Neural cell (in vitro differentiated cells): ENCODE measurements around the gene ITGAE. TPM values are rescaled to one million over a fixed set of nuclear protein-coding genes. Genes with fewer than 3 reads are reported as not detected.
A peak's percentile ranks its signal among the peaks of the same experiment; 100 is the strongest.

Experiments
- H2AFZ ChIP-seq: fragments of 200-600, 300-800 bp; sonication (generic), shearing (Covaris generic); 2 replicates; pipeline ENCODE4 v1.6.0; 2014; ENCODE audit warnings: low read depth, mild to moderate bottlenecking, antibody characterized with exemption, low read length, moderate library complexity
- H3F3A ChIP-seq: fragments of 200-600 bp; shearing (Covaris generic); 2 replicates; pipeline ENCODE4 v1.6.1; 2016; ENCODE audit warnings: mild to moderate bottlenecking, moderate library complexity, mixed read lengths, antibody characterized with exemption, low read length; ENCODE audit not compliant: insufficient read depth, poor library complexity, severe bottlenecking
- H3K27ac ChIP-seq: fragments of 200-600, 300-800 bp; sonication (generic), shearing (Covaris generic); 2 replicates; pipeline ENCODE4 v1.5.1; 2014; ENCODE audit warnings: mild to moderate bottlenecking, low read length, moderate library complexity
- H3K27me3 ChIP-seq: fragments of 300-800, 200-600 bp; sonication (generic), shearing (Covaris generic); 2 replicates; pipeline ENCODE4 v1.6.0; 2014; ENCODE audit warnings: mild to moderate bottlenecking, low read depth, low read length, moderate library complexity; ENCODE audit not compliant: insufficient read depth
- H3K36me3 ChIP-seq: fragments of 300-800, 200-600 bp; sonication (generic), shearing (Covaris generic); 2 replicates; pipeline ENCODE4 v1.5.1; 2014; ENCODE audit warnings: mild to moderate bottlenecking, antibody characterized with exemption, low read length, moderate library complexity; ENCODE audit not compliant: insufficient read depth
- H3K4me2 ChIP-seq: fragments of 300-800, 200-600 bp; sonication (generic), shearing (Covaris generic); 2 replicates; pipeline ENCODE4 v1.6.0; 2014; ENCODE audit warnings: mild to moderate bottlenecking, low read length
- H3K4me3 ChIP-seq: fragments of 300-800, 200-600 bp; sonication (generic), shearing (Covaris generic); 2 replicates; pipeline ENCODE4 v1.5.1; 2014; ENCODE audit warnings: mild to moderate bottlenecking, low read length, moderate library complexity
- H3K79me2 ChIP-seq: fragments of 200-600 bp; shearing (Covaris generic); replicated peaks from 2 replicates; pipeline ENCODE4 v1.6.0; 2014; ENCODE audit warnings: mild to moderate bottlenecking, low read length, moderate library complexity; ENCODE audit not compliant: insufficient read depth
- H3K9ac ChIP-seq: fragments of 300-800, 200-600 bp; sonication (generic), shearing (Covaris generic); 2 replicates; pipeline ENCODE4 v1.6.1; 2016; ENCODE audit warnings: mild to moderate bottlenecking, low read length, mixed read lengths
- H3K9me2 ChIP-seq: fragments of 200-600 bp; shearing (Covaris generic); 2 replicates; pipeline ENCODE4 v1.6.1; 2016; ENCODE audit warnings: mild to moderate bottlenecking, low read length, mixed read lengths; ENCODE audit not compliant: insufficient read depth
- H3K9me3 ChIP-seq: fragments of 200-600, 300-800 bp; sonication (generic), shearing (Covaris generic); 2 replicates; pipeline ENCODE4 v1.6.1; 2016; ENCODE audit warnings: mild to moderate bottlenecking, mixed run types, low read length, moderate library complexity, mixed read lengths
- H4K20me1 ChIP-seq: fragments of 200-600 bp; shearing (Covaris generic); 2 replicates; pipeline ENCODE4 v1.6.1; 2016; ENCODE audit warnings: mild to moderate bottlenecking, mixed run types; ENCODE audit not compliant: insufficient read depth
- EP300 ChIP-seq: fragments of 450-650 bp; conservative IDR thresholded peaks from 2 replicates; pipeline ENCODE4 v1.6.1; 2014; ENCODE audit warnings: antibody characterized with exemption, mild to moderate bottlenecking, moderate library complexity; ENCODE audit not compliant: poor library complexity, severe bottlenecking
- EZH2 ChIP-seq: fragments of 200-600, 300-800 bp; shearing (Covaris generic), sonication (generic); IDR thresholded peaks from 2 replicates; pipeline ENCODE4 v1.6.1; 2014; ENCODE audit warnings: antibody characterized with exemption, low read length, borderline replicate concordance, mild to moderate bottlenecking; ENCODE audit not compliant: insufficient read depth, poor library complexity, severe bottlenecking
- MXI1 ChIP-seq: fragments of 450-650 bp; conservative IDR thresholded peaks from 2 replicates; pipeline ENCODE4 v1.6.1; 2014; ENCODE audit warnings: antibody characterized with exemption, mild to moderate bottlenecking; ENCODE audit not compliant: poor library complexity, severe bottlenecking
- POLR2AphosphoS5 ChIP-seq: IDR thresholded peaks from 2 replicates; pipeline ENCODE4 v1.6.1; 2012
- RAD21 ChIP-seq: fragments of 450-650 bp; conservative IDR thresholded peaks from 2 replicates; pipeline ENCODE4 v1.6.1; 2014; ENCODE audit warnings: antibody characterized with exemption, mild to moderate bottlenecking, moderate library complexity
- REST ChIP-seq: IDR thresholded peaks from 2 replicates; pipeline ENCODE4 v1.6.1; 2012; ENCODE audit warnings: borderline replicate concordance
- SMC3 ChIP-seq: fragments of 450-650 bp; conservative IDR thresholded peaks from 2 replicates; pipeline ENCODE4 v1.6.1; 2014; ENCODE audit warnings: antibody characterized with exemption, mild to moderate bottlenecking, moderate library complexity; ENCODE audit not compliant: poor library complexity
- TAF1 ChIP-seq: IDR thresholded peaks from 2 replicates; pipeline ENCODE4 v1.6.1; 2012; ENCODE audit warnings: low read depth
- polyA plus RNA-seq: library from polyadenylated mRNA; depleted of rRNA; stranded (reverse); fragments of >200 nt; gene quantifications from 2 replicates; pipeline ENCODE4 v1.2.3, GENCODE V29; 2014
- TF ChIP-seq, protein P1 (sequence below): fragments of 450-650 bp; IDR thresholded peaks from 2 replicates; pipeline ENCODE4 v1.5.1; 2014; ENCODE audit warnings: antibody characterized with exemption, mild to moderate bottlenecking, moderate library complexity; ENCODE audit not compliant: poor library complexity, severe bottlenecking

Gene ITGAE
- polyA plus RNA-seq, 1 donor from 2014 or later: 169 TPM

DNA sequence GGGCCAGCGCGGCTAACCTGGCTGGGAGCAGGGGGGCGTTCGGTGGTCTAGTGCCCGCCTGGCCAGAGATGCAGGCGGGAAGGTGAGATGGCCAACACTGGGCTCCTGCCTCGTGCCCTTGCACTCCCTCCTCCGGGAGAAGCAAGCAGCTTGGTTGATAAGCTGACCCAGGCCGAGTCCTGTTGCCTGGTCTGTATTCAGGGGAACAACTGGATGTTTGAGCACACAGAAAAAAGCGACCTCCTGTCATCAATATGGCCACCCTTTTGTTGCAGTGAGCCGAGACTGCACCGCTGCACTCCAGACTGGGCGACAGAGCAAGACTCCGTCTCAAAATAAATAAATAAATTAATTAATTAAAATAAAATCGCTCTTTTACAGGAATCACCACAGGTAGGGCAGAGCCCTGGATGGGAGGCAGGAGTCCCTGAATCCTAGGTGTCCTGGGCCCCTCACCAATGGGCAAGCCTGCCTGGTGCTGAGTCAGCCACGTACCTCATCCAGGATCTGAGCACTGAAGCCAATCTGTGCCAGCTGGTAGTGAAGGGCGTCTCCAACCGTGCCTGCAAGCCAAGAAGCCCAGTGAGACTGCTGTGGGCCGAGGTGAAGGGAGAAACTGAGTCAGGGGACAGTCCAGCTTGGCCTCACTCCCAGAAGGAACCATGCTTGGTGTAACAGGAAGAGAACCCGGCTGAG is 45.5 kb downstream of the ITGAE start:
- Histone ChIP-seq H3K4me3 (peak overlapping the region; percentile 51), H3K9ac (peak overlapping the region; percentile 23), H2AFZ (no peak overlapping the region)

GRCh38 chr17:3754458-3755334 is 46.3 kb downstream of the ITGAE start:
- peak overlapping the region; percentile 51 for H3K4me3 ChIP-seq
- no peaks in the 10 kb centered on the region for H3K27me3 ChIP-seq
- no peaks in the 10 kb centered on the region for H3K9me3 ChIP-seq
- H3F3A ChIP-seq: no peaks in the 10 kb centered on the region
- peak overlapping the region; percentile 23 for H3K9ac ChIP-seq
- H2AFZ ChIP-seq: no peak overlapping the region
- no peaks in the 10 kb centered on the region for H3K36me3 ChIP-seq
- TF ChIP-seq, protein P1, sequence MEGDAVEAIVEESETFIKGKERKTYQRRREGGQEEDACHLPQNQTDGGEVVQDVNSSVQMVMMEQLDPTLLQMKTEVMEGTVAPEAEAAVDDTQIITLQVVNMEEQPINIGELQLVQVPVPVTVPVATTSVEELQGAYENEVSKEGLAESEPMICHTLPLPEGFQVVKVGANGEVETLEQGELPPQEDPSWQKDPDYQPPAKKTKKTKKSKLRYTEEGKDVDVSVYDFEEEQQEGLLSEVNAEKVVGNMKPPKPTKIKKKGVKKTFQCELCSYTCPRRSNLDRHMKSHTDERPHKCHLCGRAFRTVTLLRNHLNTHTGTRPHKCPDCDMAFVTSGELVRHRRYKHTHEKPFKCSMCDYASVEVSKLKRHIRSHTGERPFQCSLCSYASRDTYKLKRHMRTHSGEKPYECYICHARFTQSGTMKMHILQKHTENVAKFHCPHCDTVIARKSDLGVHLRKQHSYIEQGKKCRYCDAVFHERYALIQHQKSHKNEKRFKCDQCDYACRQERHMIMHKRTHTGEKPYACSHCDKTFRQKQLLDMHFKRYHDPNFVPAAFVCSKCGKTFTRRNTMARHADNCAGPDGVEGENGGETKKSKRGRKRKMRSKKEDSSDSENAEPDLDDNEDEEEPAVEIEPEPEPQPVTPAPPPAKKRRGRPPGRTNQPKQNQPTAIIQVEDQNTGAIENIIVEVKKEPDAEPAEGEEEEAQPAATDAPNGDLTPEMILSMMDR: no peak
- TF ChIP-seq TAF1: no peak
- no peak for TF ChIP-seq MXI1
- no peaks in the 10 kb centered on the region for H4K20me1 ChIP-seq
- H3K27ac ChIP-seq: no peak overlapping the region
- no peak overlapping the region for H3K4me2 ChIP-seq
- no peaks in the 10 kb centered on the region for H3K79me2 ChIP-seq
- no peaks in the 10 kb centered on the region for H3K9me2 ChIP-seq

More for the DNA sequence above, 45.5 kb downstream of the ITGAE start:
- no peaks in the 10 kb centered on the region for H4K20me1 ChIP-seq
- no peaks in the 10 kb centered on the region for H3K79me2 ChIP-seq
- H3K4me2 ChIP-seq: no peak overlapping the region
- no peaks in the 10 kb centered on the region for H3K9me3 ChIP-seq
- no peaks in the 10 kb centered on the region for H3K27me3 ChIP-seq
- no peak for TF ChIP-seq EZH2
- TF ChIP-seq, protein P1: no peak
- no peak for TF ChIP-seq RAD21
- no peak for TF ChIP-seq REST
- TF ChIP-seq EP300: no peak
- TF ChIP-seq TAF1: no peak
- TF ChIP-seq MXI1: no peak
- TF ChIP-seq SMC3: no peak
- TF ChIP-seq POLR2AphosphoS5: no peak
- H3F3A ChIP-seq: no peaks in the 10 kb centered on the region
- no peak overlapping the region for H3K27ac ChIP-seq
- no peaks in the 10 kb centered on the region for H3K9me2 ChIP-seq
- H3K36me3 ChIP-seq: no peaks in the 10 kb centered on the region
